H9 (cell line): ENCODE measurements around the gene ZBTB16. TPM values are rescaled to one million over a fixed set of nuclear protein-coding genes. Genes with fewer than 3 reads are reported as not detected.

Experiments
- DNase-seq: peaks from one replicate; pipeline ENCODE4 v3.0.0-alpha.2; 2017
- H2AFZ ChIP-seq: one replicate; pipeline ENCODE4 v1.6.1; 2013; ENCODE audit warnings: mild to moderate bottlenecking, low read length, control low read depth, moderate library complexity
- H2AK5ac ChIP-seq: 2 replicates; pipeline ENCODE4 v1.6.1; 2013; ENCODE audit warnings: low read length, control low read depth, mixed read lengths; ENCODE audit not compliant: insufficient read length
- H2BK120ac ChIP-seq: one replicate; pipeline ENCODE4 v1.6.1; 2013; ENCODE audit warnings: low read depth, mild to moderate bottlenecking, low read length, control low read depth, inconsistent platforms; ENCODE audit not compliant: poor library complexity, severe bottlenecking
- H2BK12ac ChIP-seq: 2 replicates; pipeline ENCODE4 v1.6.1; 2013; ENCODE audit warnings: low read length, control low read depth, mixed read lengths, low read depth; ENCODE audit not compliant: insufficient read length
- H2BK15ac ChIP-seq: 2 replicates; pipeline ENCODE4 v1.6.1; 2013; ENCODE audit warnings: low read depth, low read length, control low read depth
- H2BK20ac ChIP-seq: one replicate; pipeline ENCODE4 v1.6.1; 2013; ENCODE audit warnings: low read depth, mild to moderate bottlenecking, low read length, control low read depth, inconsistent platforms; ENCODE audit not compliant: poor library complexity, severe bottlenecking
- H2BK5ac ChIP-seq: 2 replicates; pipeline ENCODE4 v1.6.1; 2013; ENCODE audit warnings: low read length, control low read depth, mixed read lengths; ENCODE audit not compliant: insufficient read length
- H3K14ac ChIP-seq: 2 replicates; pipeline ENCODE4 v1.6.1; 2013; ENCODE audit warnings: low read length, control low read depth; ENCODE audit not compliant: insufficient read depth
- H3K18ac ChIP-seq: 2 replicates; pipeline ENCODE4 v1.6.1; 2013; ENCODE audit warnings: low read depth, mild to moderate bottlenecking, mixed read lengths, low read length, control low read depth; ENCODE audit not compliant: insufficient read length
- H3K23ac ChIP-seq: 2 replicates; pipeline ENCODE4 v1.6.1; 2013; ENCODE audit warnings: low read length, control low read depth, mixed read lengths, low read depth; ENCODE audit not compliant: insufficient read length
- H3K23me2 ChIP-seq: 2 replicates; pipeline ENCODE4 v1.6.1; 2013; ENCODE audit warnings: low read depth, mild to moderate bottlenecking, mixed read lengths, low read length, control low read depth; ENCODE audit not compliant: insufficient read length, poor library complexity, severe bottlenecking
- H3K27ac ChIP-seq: 2 replicates; pipeline ENCODE4 v1.5.1; 2013; ENCODE audit warnings: low read length, control low read depth, mixed read lengths, low read depth; ENCODE audit not compliant: insufficient read length
- H3K27me3 ChIP-seq: 2 replicates; pipeline ENCODE4 v1.6.1; 2013; ENCODE audit warnings: low read length, control low read depth, inconsistent platforms; ENCODE audit not compliant: insufficient read depth
- H3K4ac ChIP-seq: 2 replicates; pipeline ENCODE4 v1.6.1; 2013; ENCODE audit warnings: low read depth, mild to moderate bottlenecking, control low read depth, inconsistent platforms, low read length, moderate library complexity
- H3K4me1 ChIP-seq: 2 replicates; pipeline ENCODE4 v1.6.1; 2013; ENCODE audit warnings: low read length, control low read depth, inconsistent platforms; ENCODE audit not compliant: insufficient read depth
- H3K4me2 ChIP-seq: 2 replicates; pipeline ENCODE4 v1.6.1; 2013; ENCODE audit warnings: low read length, control low read depth, mixed read lengths; ENCODE audit not compliant: insufficient read length, insufficient read depth
- H3K56ac ChIP-seq: 2 replicates; pipeline ENCODE4 v1.6.1; 2013; ENCODE audit warnings: low read depth, mild to moderate bottlenecking, mixed read lengths, low read length, control low read depth; ENCODE audit not compliant: insufficient read length
- H3K79me1 ChIP-seq: 2 replicates; pipeline ENCODE4 v1.6.1; 2013; ENCODE audit warnings: low read depth, mild to moderate bottlenecking, moderate library complexity, low read length, control low read depth, inconsistent platforms; ENCODE audit not compliant: insufficient read depth, poor library complexity, severe bottlenecking
- H3K79me2 ChIP-seq: 2 replicates; pipeline ENCODE4 v1.6.1; 2013; ENCODE audit warnings: low read length, control low read depth, inconsistent platforms; ENCODE audit not compliant: insufficient read depth
- H3K9ac ChIP-seq: 2 replicates; pipeline ENCODE4 v1.6.1; 2013; ENCODE audit warnings: low read length, control low read depth, mixed read lengths; ENCODE audit not compliant: insufficient read length; ENCODE audit errors: extremely low read depth
- H3K9me3 ChIP-seq: one replicate; pipeline ENCODE4 v1.6.1; 2013; ENCODE audit warnings: low read depth, low read length, inconsistent platforms; ENCODE audit not compliant: control insufficient read depth
- H3T11ph ChIP-seq: one replicate; pipeline ENCODE4 v1.6.1; 2013; ENCODE audit warnings: mild to moderate bottlenecking, low read length, control low read depth, inconsistent platforms
- H4K20me1 ChIP-seq: one replicate; pipeline ENCODE4 v1.6.1; 2013; ENCODE audit not compliant: control insufficient read depth, insufficient read length, insufficient read depth
- H4K5ac ChIP-seq: 2 replicates; pipeline ENCODE4 v1.6.1; 2013; ENCODE audit warnings: low read depth, mild to moderate bottlenecking, mixed read lengths, low read length, control low read depth; ENCODE audit not compliant: insufficient read length
- H4K8ac ChIP-seq: replicated peaks from 2 replicates; pipeline ENCODE4 v1.6.1; 2013; ENCODE audit warnings: low read length, control low read depth, mixed read lengths, low read depth; ENCODE audit not compliant: insufficient read length
- H4K91ac ChIP-seq: 2 replicates; pipeline ENCODE4 v1.6.1; 2013; ENCODE audit warnings: low read depth, mild to moderate bottlenecking, moderate library complexity, mixed read lengths, low read length, control low read depth; ENCODE audit not compliant: insufficient read length
- H3K27ac Mint-ChIP-seq, 3 experiments: 2 replicates in 2 of 3; 3 replicates in 1 of 3; pipeline ENCODE4 v1.8.0; 2020 to 2021; ENCODE audit warnings: mixed read lengths in 3 of 3, mild to moderate bottlenecking in 1 of 3, moderate library complexity in 1 of 3
- H3K27me3 Mint-ChIP-seq: 2 replicates; pipeline ENCODE4 v1.8.0; 2021; ENCODE audit warnings: low read depth, mild to moderate bottlenecking, moderate library complexity, mixed read lengths
- H3K36me3 Mint-ChIP-seq, 3 experiments: 2 replicates in 2 of 3; 3 replicates in 1 of 3; pipeline ENCODE4 v1.8.0; 2020 to 2021; ENCODE audit warnings: low read depth in 3 of 3, mixed read lengths in 3 of 3; ENCODE audit not compliant: insufficient read depth in 1 of 3
- H3K4me1 Mint-ChIP-seq, 2 experiments: 2 replicates each; pipeline ENCODE4 v1.8.0; 2020; ENCODE audit warnings: mixed read lengths in 2 of 2
- H3K4me3 Mint-ChIP-seq, 2 experiments: 2 replicates in 1 of 2; 3 replicates in 1 of 2; pipeline ENCODE4 v1.8.0; 2020 to 2021; ENCODE audit warnings: mild to moderate bottlenecking in 2 of 2, mixed read lengths in 2 of 2, moderate library complexity in 1 of 2
- H3K9me3 Mint-ChIP-seq, 2 experiments: 2 replicates in 1 of 2; 3 replicates in 1 of 2; pipeline ENCODE4 v1.8.0; 2020; ENCODE audit warnings: mild to moderate bottlenecking in 2 of 2, mixed read lengths in 2 of 2, moderate library complexity in 1 of 2
- WGBS: extraction: QIAGEN DNeasy Blood & Tissue Kit; methylation state at CpG from one replicate; pipeline ENCODE4 v1.1.7; 2013; ENCODE audit warnings: missing lambda C conversion rate, low lambda C conversion rate, mixed read lengths; ENCODE audit not compliant: insufficient read length; ENCODE audit errors: extremely low coverage; 5-methylcytosine and 5-hydroxymethylcytosine counted together
- total RNA-seq: library from RNA; stranded (reverse); gene quantifications from 2 replicates; pipeline ENCODE4 v1.2.1, GENCODE V29; 2021
- TF ChIP-seq, protein P1 (sequence below): fragments of 200-600 bp; sonication (generic); conservative IDR thresholded peaks from 3 replicates; pipeline ENCODE4 v1.8.0; 2021; ENCODE audit warnings: antibody characterized with exemption, mild to moderate bottlenecking

Gene ZBTB16
- total RNA-seq, 1 experiment from 2014 or later = not detected

DNA sequence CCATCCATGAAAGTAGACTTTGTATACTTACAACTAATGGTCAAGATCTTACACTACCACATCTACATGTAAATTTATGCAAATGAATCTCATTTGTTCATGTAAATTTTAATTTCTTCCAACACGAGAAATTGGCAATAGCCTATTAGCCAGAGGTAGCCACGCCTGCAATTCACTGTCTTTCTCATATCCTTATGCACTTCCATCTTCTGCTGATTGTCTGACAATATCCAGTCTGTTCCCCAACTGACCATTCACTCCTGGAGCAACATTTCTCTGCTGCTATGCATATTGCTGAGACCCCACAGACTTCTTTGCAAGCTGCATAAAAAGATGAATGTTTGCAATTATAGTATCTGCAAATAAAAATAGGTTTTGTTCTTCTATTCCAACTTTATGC is 239.2 kb downstream of the ZBTB16 start:
- no peak for DNase-seq
- Histone ChIP-seq H2BK15ac (no peak overlapping the region), H4K8ac (no peak overlapping the region), H3K27me3 (no peaks in the 10 kb centered on the region), H2BK20ac (no peak overlapping the region), H3K4me1 (no peaks in the 10 kb centered on the region), H3K18ac (no peak overlapping the region), H4K5ac (no peak overlapping the region), H3K79me1 (no peaks in the 10 kb centered on the region), H2BK12ac (no peak overlapping the region), H3K27ac (no peak overlapping the region), H4K91ac (no peak overlapping the region), H3K56ac (no peak overlapping the region), H2AK5ac (no peak overlapping the region), H3K9ac (no peak overlapping the region), H3K23ac (no peak overlapping the region), H2AFZ (no peak overlapping the region), H3K79me2 (no peaks in the 10 kb centered on the region), H4K20me1 (no peaks in the 10 kb centered on the region), H3K9me3 (no peaks in the 10 kb centered on the region), H3K23me2 (no peaks in the 10 kb centered on the region), H2BK5ac (no peak overlapping the region), H3T11ph (no peak overlapping the region), H2BK120ac (no peak overlapping the region), H3K14ac (no peak overlapping the region), H3K4ac (no peak overlapping the region), H3K4me2 (no peak overlapping the region)
- no peak overlapping the region for H3K4me3 Mint-ChIP-seq
- H3K36me3 Mint-ChIP-seq = peaks cover 0 to 19% (median 0%) of the 10 kb centered on the region in 3 experiments; a peak in 3 of 7 replicates
- H3K4me1 Mint-ChIP-seq = no peaks in the 10 kb centered on the region
- H3K27ac Mint-ChIP-seq = no peak overlapping the region
- WGBS = no CpG with 5 or more reads among the region's 2 CpGs
- TF ChIP-seq, protein P1, sequence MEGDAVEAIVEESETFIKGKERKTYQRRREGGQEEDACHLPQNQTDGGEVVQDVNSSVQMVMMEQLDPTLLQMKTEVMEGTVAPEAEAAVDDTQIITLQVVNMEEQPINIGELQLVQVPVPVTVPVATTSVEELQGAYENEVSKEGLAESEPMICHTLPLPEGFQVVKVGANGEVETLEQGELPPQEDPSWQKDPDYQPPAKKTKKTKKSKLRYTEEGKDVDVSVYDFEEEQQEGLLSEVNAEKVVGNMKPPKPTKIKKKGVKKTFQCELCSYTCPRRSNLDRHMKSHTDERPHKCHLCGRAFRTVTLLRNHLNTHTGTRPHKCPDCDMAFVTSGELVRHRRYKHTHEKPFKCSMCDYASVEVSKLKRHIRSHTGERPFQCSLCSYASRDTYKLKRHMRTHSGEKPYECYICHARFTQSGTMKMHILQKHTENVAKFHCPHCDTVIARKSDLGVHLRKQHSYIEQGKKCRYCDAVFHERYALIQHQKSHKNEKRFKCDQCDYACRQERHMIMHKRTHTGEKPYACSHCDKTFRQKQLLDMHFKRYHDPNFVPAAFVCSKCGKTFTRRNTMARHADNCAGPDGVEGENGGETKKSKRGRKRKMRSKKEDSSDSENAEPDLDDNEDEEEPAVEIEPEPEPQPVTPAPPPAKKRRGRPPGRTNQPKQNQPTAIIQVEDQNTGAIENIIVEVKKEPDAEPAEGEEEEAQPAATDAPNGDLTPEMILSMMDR = no peak
- H3K9me3 Mint-ChIP-seq = peaks cover 17 to 24% of the 10 kb centered on the region in 2 experiments
- no peaks in the 10 kb centered on the region; the same call in 1 of the 2 replicates for H3K27me3 Mint-ChIP-seq

Other genes with a start within 250 kb of the ZBTB16 start
- gene USP28, start 184.1 kb upstream of the ZBTB16 start, total RNA-seq = 98.8 and 107 TPM in 2 replicates
- gene HTR3B, start 154.9 kb upstream of the ZBTB16 start, total RNA-seq = not detected in 2 replicates
- gene HTR3A, start 84.6 kb upstream of the ZBTB16 start, total RNA-seq = 3.5 and 4.1 TPM in 2 replicates
- gene NNMT, start 236.7 kb downstream of the ZBTB16 start, total RNA-seq = not detected in 2 replicates